NT2/D1 (cell line): ENCODE results near the gene VIP.

Experiments used
- SUZ12 ChIP-seq: IDR thresholded peaks from 2 replicates; pipeline ENCODE4 v1.6.1; 2011; ENCODE audit not compliant: insufficient read length, insufficient read depth; ENCODE audit errors: extremely low read depth
- YY1 ChIP-seq: IDR thresholded peaks from 2 replicates; pipeline ENCODE4 v1.6.1; 2011; ENCODE audit not compliant: insufficient read length, insufficient read depth

DNA sequence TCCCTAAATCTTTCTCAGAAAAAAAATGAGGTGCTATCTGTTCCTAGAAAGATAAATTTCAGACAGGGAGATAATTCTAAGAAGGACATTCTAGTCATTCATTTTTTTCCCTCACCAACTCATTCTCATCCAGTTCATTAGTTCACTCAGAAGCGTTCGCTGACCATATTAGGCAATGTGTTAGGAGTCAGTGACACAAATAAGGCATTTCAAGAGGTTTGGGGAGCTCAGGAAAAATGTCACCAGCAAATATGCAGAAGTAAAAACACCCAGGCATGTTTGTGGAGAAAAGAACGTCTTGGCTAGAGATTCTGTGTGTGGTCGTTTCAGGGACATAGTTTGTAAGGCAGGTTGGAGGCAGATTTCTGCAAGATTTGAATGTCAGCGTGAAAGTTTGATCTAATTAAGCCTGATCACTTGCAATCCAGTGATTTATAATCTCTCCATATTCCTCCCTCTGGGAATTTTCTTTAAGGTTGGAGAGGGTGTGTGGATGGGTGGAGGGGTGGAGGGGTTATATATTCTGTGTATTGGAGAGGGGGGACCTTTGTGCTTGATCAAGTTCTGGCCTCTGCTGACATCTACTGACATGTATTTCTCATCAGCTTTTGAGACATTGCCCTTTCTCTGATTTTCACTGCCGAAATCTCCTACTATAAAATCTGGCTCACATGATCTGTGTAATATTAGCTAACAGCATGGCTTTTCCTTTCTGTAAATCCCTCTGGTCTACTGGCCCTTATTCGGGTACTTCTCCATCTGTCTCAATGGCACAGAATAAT, 49.3 kb upstream of the VIP start:
- TF ChIP-seq SUZ12: no peak
- TF ChIP-seq YY1: no peak
